WERI-Rb-1 (cell line): ENCODE results near the gene BCAP29.

Source experiments
- DNase-seq: peaks from one replicate; pipeline ENCODE4 v3.0.0-alpha.2; 2020
- H3K27ac ChIP-seq: fragments of 250-450 bp; sonication (Bioruptor Pico); 2 replicates; pipeline ENCODE4 v1.5.1; 2020; ENCODE audit warnings: mild to moderate bottlenecking, moderate library complexity
- H3K27me3 ChIP-seq: fragments of 250-450 bp; sonication (Bioruptor Pico); 2 replicates; pipeline ENCODE4 v1.5.1; 2021; ENCODE audit warnings: mild to moderate bottlenecking, low read depth, moderate library complexity; ENCODE audit not compliant: insufficient read depth, severe bottlenecking
- H3K36me3 ChIP-seq: fragments of 250-450 bp; sonication (Bioruptor Pico); 2 replicates; pipeline ENCODE4 v1.5.1; 2020; ENCODE audit warnings: mild to moderate bottlenecking, moderate library complexity
- H3K4me3 ChIP-seq: 2 replicates; pipeline ENCODE4 v1.5.1; 2011; ENCODE audit warnings: low read depth, mild to moderate bottlenecking, control low read depth, low read length
- H3K9me3 ChIP-seq: fragments of 250-450 bp; sonication (Bioruptor Pico); 2 replicates; pipeline ENCODE4 v1.5.1; 2021; ENCODE audit warnings: mild to moderate bottlenecking, moderate library complexity; ENCODE audit not compliant: severe bottlenecking
- TF ChIP-seq, protein P1 (sequence below): IDR thresholded peaks from 2 replicates; pipeline ENCODE4 v1.5.1; 2011; ENCODE audit warnings: low read depth, mild to moderate bottlenecking, control low read depth, inconsistent platforms, low read length

The BCAP29 gene

DNA sequence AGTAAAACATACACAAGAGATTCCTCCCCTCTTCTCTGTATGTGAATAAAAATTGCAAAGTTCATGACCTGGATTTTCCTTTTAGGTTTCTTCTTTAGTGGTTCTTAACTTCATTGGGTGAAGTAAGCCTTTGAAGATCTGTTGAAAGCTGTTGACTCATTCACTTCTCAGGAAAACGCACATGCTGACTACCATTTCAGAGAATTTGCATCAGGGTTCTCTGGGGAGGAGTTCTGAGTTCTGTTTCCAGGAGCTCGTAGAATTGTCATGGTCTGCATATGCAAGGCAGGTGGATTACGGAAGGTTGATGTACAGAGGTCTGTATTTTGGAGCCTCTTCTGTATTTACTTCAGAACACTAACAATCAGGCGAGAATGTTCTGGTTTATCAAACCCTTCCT lies 79.6 kb downstream of the BCAP29 start:
- Histone ChIP-seq H3K27me3 (no peaks in the 10 kb centered on the region), H3K9me3 (no peaks in the 10 kb centered on the region), H3K4me3 (no peak overlapping the region), H3K36me3 (no peaks in the 10 kb centered on the region), H3K27ac (no peak overlapping the region)
- TF ChIP-seq, protein P1, sequence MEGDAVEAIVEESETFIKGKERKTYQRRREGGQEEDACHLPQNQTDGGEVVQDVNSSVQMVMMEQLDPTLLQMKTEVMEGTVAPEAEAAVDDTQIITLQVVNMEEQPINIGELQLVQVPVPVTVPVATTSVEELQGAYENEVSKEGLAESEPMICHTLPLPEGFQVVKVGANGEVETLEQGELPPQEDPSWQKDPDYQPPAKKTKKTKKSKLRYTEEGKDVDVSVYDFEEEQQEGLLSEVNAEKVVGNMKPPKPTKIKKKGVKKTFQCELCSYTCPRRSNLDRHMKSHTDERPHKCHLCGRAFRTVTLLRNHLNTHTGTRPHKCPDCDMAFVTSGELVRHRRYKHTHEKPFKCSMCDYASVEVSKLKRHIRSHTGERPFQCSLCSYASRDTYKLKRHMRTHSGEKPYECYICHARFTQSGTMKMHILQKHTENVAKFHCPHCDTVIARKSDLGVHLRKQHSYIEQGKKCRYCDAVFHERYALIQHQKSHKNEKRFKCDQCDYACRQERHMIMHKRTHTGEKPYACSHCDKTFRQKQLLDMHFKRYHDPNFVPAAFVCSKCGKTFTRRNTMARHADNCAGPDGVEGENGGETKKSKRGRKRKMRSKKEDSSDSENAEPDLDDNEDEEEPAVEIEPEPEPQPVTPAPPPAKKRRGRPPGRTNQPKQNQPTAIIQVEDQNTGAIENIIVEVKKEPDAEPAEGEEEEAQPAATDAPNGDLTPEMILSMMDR, result no peak
- no peak for DNase-seq

DNA sequence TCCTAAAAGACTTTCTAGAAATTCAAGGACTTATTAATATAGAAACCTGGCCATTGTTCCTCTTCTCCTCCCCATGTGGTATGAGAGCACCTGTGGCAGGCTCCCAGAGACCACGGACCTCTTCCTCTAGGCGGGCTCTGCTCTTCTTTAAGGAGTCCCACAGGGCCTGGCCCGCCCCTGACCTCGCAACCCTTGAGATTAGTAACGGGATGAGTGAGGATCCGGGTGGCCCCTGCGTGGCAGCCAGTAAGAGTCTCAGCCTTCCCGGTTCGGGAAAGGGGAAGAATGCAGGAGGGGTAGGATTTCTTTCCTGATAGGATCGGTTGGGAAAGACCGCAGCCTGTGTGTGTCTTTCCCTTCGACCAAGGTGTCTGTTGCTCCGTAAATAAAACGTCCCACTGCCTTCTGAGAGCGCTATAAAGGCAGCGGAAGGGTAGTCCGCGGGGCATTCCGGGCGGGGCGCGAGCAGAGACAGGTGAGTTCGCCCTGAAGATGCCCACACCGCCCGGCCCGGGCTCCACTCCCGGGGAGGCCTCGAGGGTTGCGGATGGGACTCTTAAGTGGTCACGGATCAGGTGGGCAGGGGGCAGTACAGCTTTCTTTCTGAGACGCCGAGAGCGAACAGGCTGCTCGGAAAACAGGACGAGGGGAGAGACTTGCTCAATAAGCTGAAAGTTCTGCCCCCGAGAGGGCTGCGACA lies 80.5 kb downstream of the BCAP29 start, which contains the start of gene SLC26A4:
SLC26A4 (plus strand) TSS at position 448 of the 700 bp plus-strand sequence. CDS start 814 bp downstream, outside the sequence.
- no peaks in the 10 kb centered on the region for H3K9me3 ChIP-seq
- H3K4me3 ChIP-seq, result peak within 1 kb of the TSS; percentile 59
- no peak for DNase-seq
- no peaks in the 10 kb centered on the region for H3K27me3 ChIP-seq
- TF ChIP-seq, protein P1, result no peak
- no peaks in the 10 kb centered on the region for H3K36me3 ChIP-seq
- no peak within 1 kb of the TSS for H3K27ac ChIP-seq

DNA sequence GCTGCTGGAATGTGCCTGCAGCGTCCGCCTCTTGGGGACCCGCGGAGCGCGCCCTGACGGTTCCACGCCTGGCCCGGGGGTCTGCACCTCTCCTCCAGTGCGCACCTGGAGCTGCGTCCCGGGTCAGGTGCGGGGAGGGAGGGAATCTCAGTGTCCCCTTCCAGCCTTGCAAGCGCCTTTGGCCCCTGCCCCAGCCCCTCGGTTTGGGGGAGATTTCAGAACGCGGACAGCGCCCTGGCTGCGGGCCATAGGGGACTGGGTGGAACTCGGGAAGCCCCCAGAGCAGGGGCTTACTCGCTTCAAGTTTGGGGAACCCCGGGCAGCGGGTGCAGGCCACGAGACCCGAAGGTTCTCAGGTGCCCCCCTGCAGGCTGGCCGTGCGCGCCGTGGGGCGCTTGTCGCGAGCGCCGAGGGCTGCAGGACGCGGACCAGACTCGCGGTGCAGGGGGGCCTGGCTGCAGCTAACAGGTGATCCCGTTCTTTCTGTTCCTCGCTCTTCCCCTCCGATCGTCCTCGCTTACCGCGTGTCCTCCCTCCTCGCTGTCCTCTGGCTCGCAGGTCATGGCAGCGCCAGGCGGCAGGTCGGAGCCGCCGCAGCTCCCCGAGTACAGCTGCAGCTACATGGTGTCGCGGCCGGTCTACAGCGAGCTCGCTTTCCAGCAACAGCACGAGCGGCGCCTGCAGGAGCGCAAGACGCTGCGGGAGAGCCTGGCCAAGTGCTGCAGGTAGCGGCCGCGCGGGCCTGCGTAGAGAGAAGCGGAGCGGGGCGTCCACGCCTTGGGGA lies 81.2 kb downstream of the BCAP29 start:
- Histone ChIP-seq H3K27me3 (no peaks in the 10 kb centered on the region), H3K4me3 (peak overlapping the region; percentile 59), H3K9me3 (no peaks in the 10 kb centered on the region), H3K36me3 (no peaks in the 10 kb centered on the region), H3K27ac (no peak overlapping the region)
- peak; percentile 78 for DNase-seq
- TF ChIP-seq, protein P1, result peak; percentile 55

DNA sequence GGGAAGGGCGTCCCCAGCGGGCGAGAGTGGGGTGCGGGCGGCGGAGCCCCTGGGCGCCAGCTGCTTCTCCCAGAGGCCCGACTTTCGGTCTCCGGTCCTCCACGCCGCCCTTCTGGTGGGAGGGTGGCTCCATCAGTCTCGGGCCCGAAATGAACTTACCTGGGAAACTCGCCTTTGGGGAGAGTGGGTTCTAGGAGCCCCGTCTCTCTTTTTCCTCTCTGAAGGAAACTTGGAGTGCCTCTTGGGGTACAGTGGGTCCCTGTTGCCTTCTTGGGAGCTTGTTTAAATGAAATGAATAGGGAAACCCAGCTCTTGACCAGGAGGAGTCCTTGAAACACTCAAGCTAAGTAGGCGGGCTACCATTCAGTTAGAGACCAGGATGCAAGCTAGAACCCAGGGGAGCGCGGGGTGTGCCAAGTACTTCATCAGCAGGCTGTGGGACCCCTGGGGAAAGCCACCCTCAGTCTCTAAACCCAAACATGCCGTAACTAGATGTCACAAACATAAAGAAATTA lies 81.9 kb downstream of the BCAP29 start:
- TF ChIP-seq, protein P1, result no peak
- Histone ChIP-seq H3K27ac (no peak overlapping the region), H3K9me3 (no peaks in the 10 kb centered on the region), H3K4me3 (peak overlapping the region; percentile 59), H3K27me3 (no peaks in the 10 kb centered on the region), H3K36me3 (no peaks in the 10 kb centered on the region)
- no peak for DNase-seq

DNA sequence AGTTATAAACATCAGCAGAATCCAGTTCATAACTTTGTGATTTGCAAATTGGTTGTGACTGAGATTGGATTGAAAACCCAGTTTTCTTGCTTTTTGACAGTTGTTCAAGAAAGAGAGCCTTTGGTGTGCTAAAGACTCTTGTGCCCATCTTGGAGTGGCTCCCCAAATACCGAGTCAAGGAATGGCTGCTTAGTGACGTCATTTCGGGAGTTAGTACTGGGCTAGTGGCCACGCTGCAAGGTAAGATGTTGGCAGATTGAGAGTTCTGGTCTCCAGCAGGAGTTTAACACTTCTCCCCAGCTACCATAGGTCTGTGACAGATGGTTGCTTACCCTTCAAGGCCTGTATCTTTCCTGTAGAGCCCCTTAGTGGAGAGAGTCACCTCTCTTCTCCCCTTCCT lies 83.2 kb downstream of the BCAP29 start:
- H3K9me3 ChIP-seq, result no peaks in the 10 kb centered on the region
- no peaks in the 10 kb centered on the region for H3K36me3 ChIP-seq
- no peak overlapping the region for H3K4me3 ChIP-seq
- TF ChIP-seq, protein P1, result no peak
- H3K27ac ChIP-seq, result no peak overlapping the region
- no peak for DNase-seq
- H3K27me3 ChIP-seq, result no peaks in the 10 kb centered on the region
